GM18861 (cell line): ENCODE results near the gene FOXRED2.
"Not testable (repeated sequence)": the region's sequence is repeated elsewhere in the genome, so short reads cannot be mapped to it uniquely, and the experiment has no call there.

Source experiments
- ATAC-seq: cut with Tn5 transposase; IDR thresholded peaks from one replicate; pipeline ENCODE4 v1.9.1; 2021; ENCODE audit not compliant: unreplicated experiment

FOXRED2 gene

GRCh38 chr22:36470162-36470993 lies 36.5 kb downstream of the FOXRED2 start:
- ATAC-seq: no peak

GRCh38 chr22:36469094-36469710 lies 37.6 kb downstream of the FOXRED2 start:
- ATAC-seq: no peak

- ATAC-seq: no peak
Observed at GRCh38 chr22:36467946-36468345, 38.9 kb downstream of the FOXRED2 start.

GRCh38 chr22:36467042-36467810 lies 39.6 kb downstream of the FOXRED2 start:
- no peak for ATAC-seq

GRCh38 chr22:36466258-36466657 lies 40.6 kb downstream of the FOXRED2 start:
- ATAC-seq: no peak

- no peak for ATAC-seq
Observed at GRCh38 chr22:36465232-36466021, 41.4 kb downstream of the FOXRED2 start.

GRCh38 chr22:36464715-36465231 lies 42.1 kb downstream of the FOXRED2 start:
- ATAC-seq: no peak

GRCh38 chr22:36463783-36464184 lies 43.1 kb downstream of the FOXRED2 start:
- ATAC-seq: no peak

GRCh38 chr22:36461665-36462649 lies 44.9 kb downstream of the FOXRED2 start:
- no peak for ATAC-seq

- ATAC-seq: no peak
Observed at GRCh38 chr22:36460202-36460601, 46.6 kb downstream of the FOXRED2 start.

GRCh38 chr22:36457688-36458450 lies 49.0 kb downstream of the FOXRED2 start:
- no peak for ATAC-seq

GRCh38 chr22:36456464-36456845 lies 50.4 kb downstream of the FOXRED2 start:
- ATAC-seq: no peak

GRCh38 chr22:36455571-36456463 lies 51.0 kb downstream of the FOXRED2 start:
- ATAC-seq: no peak

GRCh38 chr22:36454916-36455570 lies 51.8 kb downstream of the FOXRED2 start:
- ATAC-seq: peak; percentile 32

GRCh38 chr22:36453855-36454378 lies 52.9 kb downstream of the FOXRED2 start:
- no peak for ATAC-seq

- ATAC-seq: not testable (repeated sequence)
Observed at GRCh38 chr22:36452978-36453607, 53.7 kb downstream of the FOXRED2 start.
